GM06990 (cell line): ENCODE measurements around the gene RAB7A.

Experiments used
- DNase-seq: peaks from one replicate; pipeline ENCODE4 v3.0.0-alpha.2; 2011; ENCODE audit not compliant: insufficient read length; ENCODE audit errors: extremely low read depth
- H3K27me3 ChIP-seq: replicated peaks from 2 replicates; pipeline ENCODE4 v1.6.0; 2011; ENCODE audit warnings: low read length; ENCODE audit not compliant: control insufficient read depth, insufficient read depth
- H3K36me3 ChIP-seq: 2 replicates; pipeline ENCODE4 v1.5.1; 2011; ENCODE audit warnings: low read length; ENCODE audit not compliant: control insufficient read depth, insufficient read depth
- H3K4me3 ChIP-seq: replicated peaks from 2 replicates; pipeline ENCODE4 v1.5.1; 2011; ENCODE audit warnings: low read depth, mild to moderate bottlenecking, control low read depth, low read length
- CTCF ChIP-seq: IDR thresholded peaks from 2 replicates; pipeline ENCODE4 v1.5.1; 2011; ENCODE audit warnings: low read length, control low read depth, mild to moderate bottlenecking, inconsistent platforms; ENCODE audit not compliant: insufficient read depth, poor library complexity, severe bottlenecking

RAB7A gene

GRCh38 chr3:128863560-128863959, 137.6 kb downstream of the RAB7A start:
- DNase-seq = no peak
- Histone ChIP-seq H3K27me3 (no peaks in the 10 kb centered on the region), H3K36me3 (peaks cover 2% of the 10 kb centered on the region), H3K4me3 (no peak overlapping the region)
- TF ChIP-seq CTCF = peak; percentile 42
